K562 (cell line): ENCODE measurements around the gene NRP2. TPM values are rescaled to one million over a fixed set of nuclear protein-coding genes. Genes with fewer than 3 reads are reported as not detected.

ENCODE experiments used
- ATAC-seq: fragments of 200-7000 bp; cut with Tn5 transposase; 3 replicates; pipeline ENCODE4 v1.9.1; 2020; ENCODE audit warnings: moderate library complexity
- BruUV-seq: library from RNA; stranded (reverse); fragments of 400-500 nt; replicated peaks from 2 replicates; lab custom pipeline; 2021; lab: Mats Ljungman, UMichigan
- CTCF ChIA-PET: fragments of 300-600 bp; formaldehyde crosslinking; extraction: SDS; loops from one replicate; lab custom pipeline; 2021; ENCODE audit warnings: low intra/inter-chr PET ratio; lab: Yijun Ruan, JAX
- POLR2A ChIA-PET: fragments of 300-600, 350-650 bp; sonication (Branson Sonifier 250); formaldehyde crosslinking; extraction: SDS; loops from one replicate; lab custom pipeline; 2021; ENCODE audit warnings: antibody characterized with exemption, inconsistent platforms; lab: Yijun Ruan, JAX
- DNase-seq, 4 experiments: peaks; one replicate each; pipeline versions ENCODE4 v3.0.0 to v3.0.0-alpha.2; 2011 to 2018; ENCODE audit warnings: low spot score in 3 of 4, mixed read lengths in 3 of 4; ENCODE audit errors: extremely low read depth in 1 of 4
- FAIRE-seq: peaks from 2 replicates; lab custom pipeline; 2011; peaks lifted over from hg19 to GRCh38; lab: Jason Lieb, UNC
- H2AFZ ChIP-seq: 2 replicates; pipeline ENCODE4 v1.6.0; 2011; ENCODE audit warnings: low read depth, low read length, control low read depth, inconsistent platforms
- H3K27ac ChIP-seq: fragments of 200-600 bp; 3 replicates; pipeline ENCODE4 v1.8.0; 2011; ENCODE audit warnings: low read depth, mild to moderate bottlenecking, control low read depth, inconsistent platforms, low read length, moderate library complexity, mixed read lengths; ENCODE audit errors: extremely low read depth
- H3K27me3 ChIP-seq, 2 experiments: fragments of 300-600 bp in 1 of 2; 2 replicates in 1 of 2; 3 replicates in 1 of 2; pipeline versions ENCODE4 v1.6.0 to v1.8.0; 2011; ENCODE audit warnings: inconsistent platforms in 2 of 2, low read length in 2 of 2, mild to moderate bottlenecking in 1 of 2, mixed read lengths in 1 of 2, moderate library complexity in 1 of 2; ENCODE audit not compliant: control insufficient read depth in 2 of 2, insufficient read depth in 2 of 2
- H3K36me3 ChIP-seq: fragments of 300-600 bp; 3 replicates; pipeline ENCODE4 v1.8.0; 2011; ENCODE audit warnings: mild to moderate bottlenecking, low read length, inconsistent platforms; ENCODE audit not compliant: control insufficient read depth, insufficient read depth
- H3K4me1 ChIP-seq, 2 experiments: fragments of 200-600 bp in 1 of 2; replicated peaks in 1 of 2; 2 replicates in 1 of 2; 3 replicates in 1 of 2; pipeline versions ENCODE4 v1.5.1 to v1.8.0; 2011; ENCODE audit warnings: inconsistent platforms in 2 of 2, low read length in 2 of 2, mild to moderate bottlenecking in 1 of 2, mixed read lengths in 1 of 2, moderate library complexity in 1 of 2; ENCODE audit not compliant: control insufficient read depth in 2 of 2, insufficient read depth in 2 of 2
- H3K4me2 ChIP-seq: 2 replicates; pipeline ENCODE4 v1.6.1; 2011; ENCODE audit warnings: low read length, control low read depth, inconsistent platforms, mixed read lengths; ENCODE audit not compliant: insufficient read depth
- H3K4me3 ChIP-seq: fragments of 200-600 bp; sonication (generic), shearing (Covaris generic); 2 replicates; pipeline ENCODE4 v1.5.1; 2016; ENCODE audit warnings: control low read depth, inconsistent platforms
- H3K79me2 ChIP-seq: fragments of 200-600 bp; 3 replicates; pipeline ENCODE4 v1.8.0; 2011; ENCODE audit warnings: low read length, inconsistent platforms; ENCODE audit not compliant: control insufficient read depth, insufficient read depth
- H3K9ac ChIP-seq, 2 experiments: 2 replicates each; pipeline versions ENCODE4 v1.6.0 to v1.6.1; 2011; ENCODE audit warnings: low read depth in 2 of 2, low read length in 2 of 2, control low read depth in 1 of 2, inconsistent platforms in 1 of 2, mild to moderate bottlenecking in 1 of 2, mixed read lengths in 1 of 2; ENCODE audit not compliant: insufficient read depth in 1 of 2
- H3K9me1 ChIP-seq: one replicate; pipeline ENCODE4 v1.6.0; 2011; ENCODE audit warnings: inconsistent platforms, mild to moderate bottlenecking, low read length, moderate library complexity; ENCODE audit not compliant: control insufficient read depth, insufficient read depth
- H3K9me3 ChIP-seq: replicated peaks from 2 replicates; pipeline ENCODE4 v1.5.1; 2011; ENCODE audit warnings: low read depth, low read length, inconsistent platforms; ENCODE audit not compliant: control insufficient read depth, insufficient read depth
- H4K20me1 ChIP-seq: replicated peaks from 2 replicates; pipeline ENCODE4 v1.6.1; 2011; ENCODE audit warnings: low read length, inconsistent platforms, mixed read lengths; ENCODE audit not compliant: control insufficient read depth, insufficient read depth
- GABPB1 ChIP-seq: sonication (generic); formaldehyde crosslinking; IDR thresholded peaks from 2 replicates; pipeline ENCODE4 v1.8.0; 2022; ENCODE audit warnings: mild to moderate bottlenecking, missing genetic modification reagents
- HDAC6 ChIP-seq: IDR thresholded peaks from 2 replicates; pipeline ENCODE4 v1.6.1; 2012; ENCODE audit warnings: low read depth, mild to moderate bottlenecking, control low read depth, inconsistent platforms, low read length, moderate library complexity
- HNRNPL ChIP-seq: fragments of 200-400 bp; formaldehyde crosslinking; IDR thresholded peaks from 2 replicates; pipeline ENCODE4 v1.6.1; 2017; ENCODE audit warnings: low read depth, mild to moderate bottlenecking, low read length
- MIER1 ChIP-seq: fragments of 450-650 bp; IDR thresholded peaks from 2 replicates; pipeline ENCODE4 v1.6.1; 2016; ENCODE audit warnings: antibody characterized with exemption, mild to moderate bottlenecking, low read depth
- RHOXF2B ChIP-seq: fragments of 250-450 bp; sonication (Bioruptor Pico); conservative IDR thresholded peaks from 2 replicates; pipeline ENCODE4 v1.5.1; 2021
- SUPT5H ChIP-seq: fragments of 450-650 bp; IDR thresholded peaks from 2 replicates; pipeline ENCODE4 v1.6.1; 2016
- ZNF12 ChIP-seq: sonication (generic); formaldehyde crosslinking; IDR thresholded peaks from 2 replicates; pipeline ENCODE4 v1.4.0; 2020; ENCODE audit warnings: mild to moderate bottlenecking, missing genetic modification reagents
- ZNF644 ChIP-seq: fragments of 200-800 bp; sonication (Bioruptor generic); IDR thresholded peaks from 2 replicates; pipeline ENCODE4 v1.6.1; 2016; ENCODE audit warnings: low read depth, missing genetic modification characterization, missing compliant biosample characterization
- WGBS: fragments of 100-300 bp; shearing (Covaris generic); methylation state at CpG from one replicate; pipeline ENCODE4 v1.1.6; 2016; ENCODE audit warnings: low coverage, mixed read lengths; ENCODE audit not compliant: insufficient coverage; ENCODE audit errors: missing lambda C conversion rate; 5-methylcytosine and 5-hydroxymethylcytosine counted together
- in situ Hi-C: fragments of 300-500 bp; cut with MboI; formaldehyde crosslinking; loops from 4 replicates; pipeline ENCODE4 v1.15.0; 2018; ENCODE audit warnings: inconsistent platforms, mixed read lengths
- intact Hi-C: fragments of 100-400 bp; cut with micrococcal nuclease; formaldehyde crosslinking; loops from 2 replicates; pipeline ENCODE4 v1.14.2; 2022
- polyA plus RNA-seq, 8 experiments: library from polyadenylated mRNA; depleted of rRNA in 4 of 8; stranded (reverse) in 5 of 8; unstranded in 3 of 8; fragments of >200 nt; fragmentation: Nextera tagmentation in 2 of 8; fragmentation: Illumina TruSeq in 1 of 8; extraction: Ambion mirVana in 2 of 8; extraction: Trizol in 1 of 8; gene quantifications; 2 replicates each; pipeline versions ENCODE4 v1.2.1 to v1.2.3, GENCODE V29; 2011 to 2014; ENCODE audit warnings: inconsistent platforms in 1 of 8, missing spikeins in 1 of 8
- total RNA-seq, 7 experiments: library from RNA; depleted of rRNA in 6 of 7; stranded (reverse); fragments of >200 nt in 6 of 7; fragmentation: Illumina TruSeq in 2 of 7; extraction: Trizol in 2 of 7; gene quantifications; 2 replicates each; pipeline versions ENCODE4 v1.2.1 to v1.2.3, GENCODE V29; 2011 to 2021; ENCODE audit warnings: low replicate concordance in 1 of 7
- TF ChIP-seq, protein P1 (sequence below): fragments of 250-450 bp; sonication (Bioruptor Pico); IDR thresholded peaks from 2 replicates; pipeline ENCODE4 v1.4.0; 2020; ENCODE audit warnings: mild to moderate bottlenecking
- TF ChIP-seq, protein P2 (sequence below), 3 experiments: fragments of 200-800 bp in 1 of 3; fragments of 250-450 bp in 1 of 3; fragments of 450-650 bp in 1 of 3; sonication (Bioruptor Pico) in 1 of 3; sonication (Bioruptor generic) in 1 of 3; formaldehyde crosslinking in 1 of 3; IDR thresholded peaks; 2 replicates each; pipeline versions ENCODE4 v1.6.1 to v1.8.0; 2016 to 2022; ENCODE audit warnings: mild to moderate bottlenecking in 2 of 3, missing genetic modification characterization in 2 of 3, missing compliant biosample characterization in 1 of 3, moderate library complexity in 1 of 3
- TF ChIP-seq, protein P3 (sequence below), 3 experiments: IDR thresholded peaks in 2 of 3; conservative IDR thresholded peaks in 1 of 3; 2 replicates each; pipeline ENCODE4 v1.5.1; 2011 to 2012; ENCODE audit warnings: low read length in 3 of 3, mild to moderate bottlenecking in 3 of 3, control low read depth in 2 of 3, improper control_type of control experiment in 1 of 3, inconsistent platforms in 1 of 3, low read depth in 1 of 3, mixed read lengths in 1 of 3, moderate library complexity in 1 of 3; ENCODE audit not compliant: insufficient read depth in 2 of 3
- TF ChIP-seq, protein P4 (sequence below), 2 experiments: fragments of 150-350 bp in 1 of 2; IDR thresholded peaks; 2 replicates each; pipeline ENCODE4 v1.6.1; 2012 to 2016; ENCODE audit warnings: low read depth in 2 of 2, low read length in 2 of 2, mild to moderate bottlenecking in 1 of 2, moderate library complexity in 1 of 2

Gene NRP2
- total and polyA plus RNA-seq, 9 of the 15 experiments (the other 6 are each of a cell fraction or from before 2014, with no cell fraction given): 0.05 to 0.31 (median 0.15) TPM; not detected in 5

DNA sequence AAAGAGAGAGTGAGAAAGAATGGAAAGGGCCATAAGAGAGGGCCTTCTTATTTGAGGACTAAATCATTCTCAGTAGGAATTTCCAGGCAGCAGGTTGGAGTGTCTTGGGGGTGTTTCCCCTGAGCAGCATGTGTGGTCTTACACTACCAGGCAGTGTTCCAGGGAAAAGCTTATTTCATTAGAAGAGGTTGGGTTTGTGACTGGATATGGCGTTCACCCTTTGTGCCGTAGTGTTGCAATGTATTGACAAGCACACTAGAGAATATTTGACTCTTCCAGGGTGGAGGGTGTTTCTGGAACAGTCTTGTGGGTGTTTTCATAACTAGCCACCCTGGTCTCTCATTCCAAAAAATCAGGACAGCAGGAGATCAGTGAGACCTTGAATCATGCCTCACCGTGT, 105.5 kb downstream of the NRP2 start:
- no peak overlapping the region for H3K4me3 ChIP-seq
- H2AFZ ChIP-seq: no peak overlapping the region
- no peaks in the 10 kb centered on the region for H3K36me3 ChIP-seq
- no TSS peak for BruUV-seq
- H4K20me1 ChIP-seq: no peaks in the 10 kb centered on the region
- no peak for FAIRE-seq
- no peaks in the 10 kb centered on the region for H3K9me1 ChIP-seq
- no peak overlapping the region for H3K27ac ChIP-seq
- POLR2A ChIA-PET: no interaction called here
- 0% methylated on average over 2 of the region's 3 CpGs for WGBS
- no peak overlapping the region for H3K9ac ChIP-seq
- in situ Hi-C loops (loop anchor here (10.0 kb wide), 1 partner anchor 137 kb away; no protein-coding TSS in a partner anchor), intact Hi-C loops (no loop called here)
- H3K4me1 ChIP-seq: no peaks in the 10 kb centered on the region
- no peaks in the 10 kb centered on the region for H3K79me2 ChIP-seq
- no peak overlapping the region for H3K4me2 ChIP-seq
- DNase-seq: no peak
- CTCF ChIA-PET: no interaction called here
- no peaks in the 10 kb centered on the region for H3K9me3 ChIP-seq
- no peaks in the 10 kb centered on the region; a peak in 1 of 5 replicates for H3K27me3 ChIP-seq
- no peak for ATAC-seq
- TF ChIP-seq, protein P1, sequence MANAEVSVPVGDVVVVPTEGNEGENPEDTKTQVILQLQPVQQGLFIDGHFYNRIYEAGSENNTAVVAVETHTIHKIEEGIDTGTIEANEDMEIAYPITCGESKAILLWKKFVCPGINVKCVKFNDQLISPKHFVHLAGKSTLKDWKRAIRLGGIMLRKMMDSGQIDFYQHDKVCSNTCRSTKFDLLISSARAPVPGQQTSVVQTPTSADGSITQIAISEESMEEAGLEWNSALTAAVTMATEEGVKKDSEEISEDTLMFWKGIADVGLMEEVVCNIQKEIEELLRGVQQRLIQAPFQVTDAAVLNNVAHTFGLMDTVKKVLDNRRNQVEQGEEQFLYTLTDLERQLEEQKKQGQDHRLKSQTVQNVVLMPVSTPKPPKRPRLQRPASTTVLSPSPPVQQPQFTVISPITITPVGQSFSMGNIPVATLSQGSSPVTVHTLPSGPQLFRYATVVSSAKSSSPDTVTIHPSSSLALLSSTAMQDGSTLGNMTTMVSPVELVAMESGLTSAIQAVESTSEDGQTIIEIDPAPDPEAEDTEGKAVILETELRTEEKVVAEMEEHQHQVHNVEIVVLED (CRISPR knock-in tag): no peak
- TF ChIP-seq SUPT5H (no peak), RHOXF2B (CRISPR knock-in tag) (no peak), GABPB1 (CRISPR knock-in tag) (no peak), ZNF12 (CRISPR knock-in tag) (no peak), ZNF644 (tag) (no peak), HNRNPL (no peak), HDAC6 (no peak), MIER1 (no peak)
- TF ChIP-seq, protein P2, sequence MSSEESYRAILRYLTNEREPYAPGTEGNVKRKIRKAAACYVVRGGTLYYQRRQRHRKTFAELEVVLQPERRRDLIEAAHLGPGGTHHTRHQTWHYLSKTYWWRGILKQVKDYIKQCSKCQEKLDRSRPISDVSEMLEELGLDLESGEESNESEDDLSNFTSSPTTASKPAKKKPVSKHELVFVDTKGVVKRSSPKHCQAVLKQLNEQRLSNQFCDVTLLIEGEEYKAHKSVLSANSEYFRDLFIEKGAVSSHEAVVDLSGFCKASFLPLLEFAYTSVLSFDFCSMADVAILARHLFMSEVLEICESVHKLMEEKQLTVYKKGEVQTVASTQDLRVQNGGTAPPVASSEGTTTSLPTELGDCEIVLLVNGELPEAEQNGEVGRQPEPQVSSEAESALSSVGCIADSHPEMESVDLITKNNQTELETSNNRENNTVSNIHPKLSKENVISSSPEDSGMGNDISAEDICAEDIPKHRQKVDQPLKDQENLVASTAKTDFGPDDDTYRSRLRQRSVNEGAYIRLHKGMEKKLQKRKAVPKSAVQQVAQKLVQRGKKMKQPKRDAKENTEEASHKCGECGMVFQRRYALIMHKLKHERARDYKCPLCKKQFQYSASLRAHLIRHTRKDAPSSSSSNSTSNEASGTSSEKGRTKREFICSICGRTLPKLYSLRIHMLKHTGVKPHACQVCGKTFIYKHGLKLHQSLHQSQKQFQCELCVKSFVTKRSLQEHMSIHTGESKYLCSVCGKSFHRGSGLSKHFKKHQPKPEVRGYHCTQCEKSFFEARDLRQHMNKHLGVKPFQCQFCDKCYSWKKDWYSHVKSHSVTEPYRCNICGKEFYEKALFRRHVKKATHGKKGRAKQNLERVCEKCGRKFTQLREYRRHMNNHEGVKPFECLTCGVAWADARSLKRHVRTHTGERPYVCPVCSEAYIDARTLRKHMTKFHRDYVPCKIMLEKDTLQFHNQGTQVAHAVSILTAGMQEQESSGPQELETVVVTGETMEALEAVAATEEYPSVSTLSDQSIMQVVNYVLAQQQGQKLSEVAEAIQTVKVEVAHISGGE (CRISPR knock-in tag; IDR thresholded peaks at IDR 0.05): no peak
- TF ChIP-seq, protein P3, sequence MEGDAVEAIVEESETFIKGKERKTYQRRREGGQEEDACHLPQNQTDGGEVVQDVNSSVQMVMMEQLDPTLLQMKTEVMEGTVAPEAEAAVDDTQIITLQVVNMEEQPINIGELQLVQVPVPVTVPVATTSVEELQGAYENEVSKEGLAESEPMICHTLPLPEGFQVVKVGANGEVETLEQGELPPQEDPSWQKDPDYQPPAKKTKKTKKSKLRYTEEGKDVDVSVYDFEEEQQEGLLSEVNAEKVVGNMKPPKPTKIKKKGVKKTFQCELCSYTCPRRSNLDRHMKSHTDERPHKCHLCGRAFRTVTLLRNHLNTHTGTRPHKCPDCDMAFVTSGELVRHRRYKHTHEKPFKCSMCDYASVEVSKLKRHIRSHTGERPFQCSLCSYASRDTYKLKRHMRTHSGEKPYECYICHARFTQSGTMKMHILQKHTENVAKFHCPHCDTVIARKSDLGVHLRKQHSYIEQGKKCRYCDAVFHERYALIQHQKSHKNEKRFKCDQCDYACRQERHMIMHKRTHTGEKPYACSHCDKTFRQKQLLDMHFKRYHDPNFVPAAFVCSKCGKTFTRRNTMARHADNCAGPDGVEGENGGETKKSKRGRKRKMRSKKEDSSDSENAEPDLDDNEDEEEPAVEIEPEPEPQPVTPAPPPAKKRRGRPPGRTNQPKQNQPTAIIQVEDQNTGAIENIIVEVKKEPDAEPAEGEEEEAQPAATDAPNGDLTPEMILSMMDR (IDR thresholded peaks at IDR 0.05 in 2 of 3, conservative IDR thresholded peaks at IDR 0.05 in 1 of 3; ENCODE audit: insufficient read depth in 2 of 3, low read depth in 1 of 3, low read length in 3 of 3): no peak
- TF ChIP-seq, protein P4, sequence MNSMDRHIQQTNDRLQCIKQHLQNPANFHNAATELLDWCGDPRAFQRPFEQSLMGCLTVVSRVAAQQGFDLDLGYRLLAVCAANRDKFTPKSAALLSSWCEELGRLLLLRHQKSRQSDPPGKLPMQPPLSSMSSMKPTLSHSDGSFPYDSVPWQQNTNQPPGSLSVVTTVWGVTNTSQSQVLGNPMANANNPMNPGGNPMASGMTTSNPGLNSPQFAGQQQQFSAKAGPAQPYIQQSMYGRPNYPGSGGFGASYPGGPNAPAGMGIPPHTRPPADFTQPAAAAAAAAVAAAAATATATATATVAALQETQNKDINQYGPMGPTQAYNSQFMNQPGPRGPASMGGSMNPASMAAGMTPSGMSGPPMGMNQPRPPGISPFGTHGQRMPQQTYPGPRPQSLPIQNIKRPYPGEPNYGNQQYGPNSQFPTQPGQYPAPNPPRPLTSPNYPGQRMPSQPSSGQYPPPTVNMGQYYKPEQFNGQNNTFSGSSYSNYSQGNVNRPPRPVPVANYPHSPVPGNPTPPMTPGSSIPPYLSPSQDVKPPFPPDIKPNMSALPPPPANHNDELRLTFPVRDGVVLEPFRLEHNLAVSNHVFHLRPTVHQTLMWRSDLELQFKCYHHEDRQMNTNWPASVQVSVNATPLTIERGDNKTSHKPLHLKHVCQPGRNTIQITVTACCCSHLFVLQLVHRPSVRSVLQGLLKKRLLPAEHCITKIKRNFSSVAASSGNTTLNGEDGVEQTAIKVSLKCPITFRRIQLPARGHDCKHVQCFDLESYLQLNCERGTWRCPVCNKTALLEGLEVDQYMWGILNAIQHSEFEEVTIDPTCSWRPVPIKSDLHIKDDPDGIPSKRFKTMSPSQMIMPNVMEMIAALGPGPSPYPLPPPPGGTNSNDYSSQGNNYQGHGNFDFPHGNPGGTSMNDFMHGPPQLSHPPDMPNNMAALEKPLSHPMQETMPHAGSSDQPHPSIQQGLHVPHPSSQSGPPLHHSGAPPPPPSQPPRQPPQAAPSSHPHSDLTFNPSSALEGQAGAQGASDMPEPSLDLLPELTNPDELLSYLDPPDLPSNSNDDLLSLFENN (IDR thresholded peaks at IDR 0.05; ENCODE audit: low read depth in 2 of 2, low read length in 2 of 2): no peak
